ENCODE measurements around the gene FAM180A.

The FAM180A gene

GRCh38 chr7:135716677-135717238 is 31.9 kb downstream of the FAM180A start:
- Histone ChIP-seq H3K4me3 (no peak overlapping the region), H3K9ac (no peak overlapping the region), H3K27me3 (no peaks in the 10 kb centered on the region), H3K27ac (no peak overlapping the region), H3K36me3 (no peaks in the 10 kb centered on the region), H4K20me1 (no peaks in the 10 kb centered on the region), H3K4me2 (no peak overlapping the region), H3K9me3 (no peaks in the 10 kb centered on the region), H3K4me1 (no peaks in the 10 kb centered on the region)
- no peak for TF ChIP-seq Cebpa-rat (IDR thresholded peaks at IDR 0.05)

DNA sequence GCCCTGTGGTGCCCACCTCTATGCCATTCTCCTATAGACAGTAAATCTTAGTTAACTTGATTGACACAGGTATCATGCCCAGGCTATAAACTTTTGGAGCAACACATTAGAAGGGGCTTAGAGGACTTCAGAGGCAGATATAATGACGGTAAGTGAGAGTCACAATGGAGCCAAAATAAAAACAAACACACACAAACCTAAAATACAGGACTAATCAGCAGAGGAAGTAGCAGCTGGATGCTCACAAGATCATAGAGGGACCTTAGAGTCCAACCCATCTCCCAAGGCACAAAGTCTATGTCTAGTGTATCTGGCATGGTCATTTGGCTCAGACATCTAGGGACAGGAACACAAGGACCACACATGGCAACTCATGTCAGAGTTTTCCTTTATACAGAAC is 32.9 kb downstream of the FAM180A start:
- no peak for TF ChIP-seq Cebpa-rat (IDR thresholded peaks at IDR 0.05)
- H3K27me3 ChIP-seq, result no peaks in the 10 kb centered on the region
- no peak overlapping the region for H3K9ac ChIP-seq
- H3K9me3 ChIP-seq, result no peaks in the 10 kb centered on the region
- H3K27ac ChIP-seq, result no peak overlapping the region
- H4K20me1 ChIP-seq, result no peaks in the 10 kb centered on the region
- no peaks in the 10 kb centered on the region for H3K36me3 ChIP-seq
- no peak overlapping the region for H3K4me2 ChIP-seq
- no peaks in the 10 kb centered on the region for H3K4me1 ChIP-seq
- no peak overlapping the region for H3K4me3 ChIP-seq

- Histone ChIP-seq H3K9ac (no peak overlapping the region), H3K27ac (no peak overlapping the region), H3K9me3 (no peaks in the 10 kb centered on the region), H3K27me3 (no peaks in the 10 kb centered on the region), H3K36me3 (no peaks in the 10 kb centered on the region), H4K20me1 (no peaks in the 10 kb centered on the region), H3K4me2 (no peak overlapping the region), H3K4me3 (no peak overlapping the region), H3K4me1 (no peaks in the 10 kb centered on the region)
- TF ChIP-seq Cebpa-rat (IDR thresholded peaks at IDR 0.05), result no peak
Observed at GRCh38 chr7:135715055-135715522, 33.5 kb downstream of the FAM180A start.

DNA sequence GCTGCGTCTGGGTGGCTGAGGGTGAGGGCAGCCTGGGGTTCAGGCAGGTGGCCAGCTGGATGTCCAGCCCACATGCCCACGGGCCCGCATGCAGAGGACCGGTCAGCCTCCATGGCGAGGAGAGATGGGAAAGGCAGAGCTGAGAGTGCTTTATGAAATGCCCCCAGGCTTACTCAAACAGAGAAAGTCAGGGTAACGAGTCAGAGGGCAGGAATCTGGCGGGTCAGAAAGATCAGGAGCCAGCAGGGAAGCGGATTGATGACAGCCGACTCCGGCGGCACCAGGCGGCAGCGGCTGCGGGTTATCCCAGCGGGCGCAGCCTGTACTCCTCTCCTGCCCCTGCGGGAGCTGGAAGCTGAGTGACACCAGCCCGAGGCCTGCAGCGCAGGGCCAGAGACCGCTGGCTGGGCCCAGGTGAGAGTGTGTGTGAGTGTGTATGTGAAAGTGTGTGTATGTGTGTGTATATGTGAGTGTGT is 34.0 kb downstream of the FAM180A start:
- no peaks in the 10 kb centered on the region for H3K36me3 ChIP-seq
- H4K20me1 ChIP-seq, result no peaks in the 10 kb centered on the region
- TF ChIP-seq Cebpa-rat (IDR thresholded peaks at IDR 0.05), result no peak
- no peaks in the 10 kb centered on the region for H3K27me3 ChIP-seq
- H3K4me1 ChIP-seq, result no peaks in the 10 kb centered on the region
- H3K9ac ChIP-seq, result no peak overlapping the region
- H3K9me3 ChIP-seq, result no peaks in the 10 kb centered on the region
- no peak overlapping the region for H3K27ac ChIP-seq
- H3K4me3 ChIP-seq, result no peak overlapping the region
- no peak overlapping the region for H3K4me2 ChIP-seq

DNA sequence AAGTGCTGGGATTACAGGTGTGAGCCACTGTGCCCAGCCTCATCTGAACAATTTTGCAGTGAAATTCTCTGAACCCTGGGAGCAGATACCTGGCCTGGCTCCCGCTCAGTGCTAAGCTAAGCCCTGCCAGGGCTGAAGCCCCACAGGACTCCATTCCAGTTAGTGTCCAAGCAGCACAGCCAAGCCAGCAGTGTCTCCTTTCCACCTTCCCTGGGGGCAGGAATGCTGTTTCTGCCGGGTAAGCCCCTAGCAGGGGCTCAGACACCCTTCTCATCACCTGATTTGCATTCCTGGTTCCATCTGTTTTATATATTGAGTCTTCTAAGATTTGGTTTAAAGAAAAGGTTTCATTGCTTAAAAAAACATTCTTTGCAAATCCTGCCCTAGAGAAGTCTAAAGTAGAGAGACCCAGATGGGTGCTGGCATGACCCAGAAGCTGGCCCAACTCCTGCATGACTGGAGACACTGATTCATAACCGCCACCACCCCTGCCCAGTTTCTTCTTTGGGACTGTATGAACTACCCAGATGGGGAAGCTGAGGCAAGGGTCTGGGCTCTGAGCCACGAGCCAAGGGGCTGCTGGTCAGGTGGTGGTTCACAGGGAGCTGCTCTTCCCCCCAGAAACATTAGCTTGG is 34.7 kb downstream of the FAM180A start:
- no peak for TF ChIP-seq Cebpa-rat (IDR thresholded peaks at IDR 0.05)
- no peaks in the 10 kb centered on the region for H3K9me3 ChIP-seq
- no peak overlapping the region for H3K9ac ChIP-seq

DNA sequence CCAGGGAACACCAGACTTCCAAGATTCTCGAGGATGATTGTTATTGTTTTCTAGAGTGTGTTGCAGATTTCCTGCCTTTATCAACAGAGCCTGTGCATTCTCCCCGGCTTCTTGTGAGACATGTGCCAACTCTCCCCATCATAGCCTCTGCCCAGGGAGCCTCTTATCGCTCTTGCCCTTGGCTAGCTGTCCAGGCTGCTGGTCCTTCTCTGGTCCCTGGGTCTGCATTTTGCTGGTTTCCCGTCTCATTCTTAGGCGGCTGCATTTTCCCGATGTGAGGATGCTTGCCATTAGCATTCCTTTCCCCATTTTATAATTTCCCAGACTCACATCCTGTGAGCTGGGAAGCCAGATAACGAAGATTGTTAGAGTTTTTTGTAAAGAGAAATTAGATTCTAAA is 35.8 kb downstream of the FAM180A start:
- no peaks in the 10 kb centered on the region for H3K9me3 ChIP-seq
- no peaks in the 10 kb centered on the region for H3K27me3 ChIP-seq
- H3K4me3 ChIP-seq, result no peak overlapping the region
- TF ChIP-seq Cebpa-rat (IDR thresholded peaks at IDR 0.05), result no peak
- no peaks in the 10 kb centered on the region for H4K20me1 ChIP-seq
- no peak overlapping the region for H3K4me2 ChIP-seq
- no peaks in the 10 kb centered on the region for H3K36me3 ChIP-seq
- no peak overlapping the region for H3K27ac ChIP-seq
- no peak overlapping the region for H3K9ac ChIP-seq
- H3K4me1 ChIP-seq, result no peaks in the 10 kb centered on the region

More for the DNA sequence above, 34.7 kb downstream of the FAM180A start:
- Histone ChIP-seq H3K36me3 (no peaks in the 10 kb centered on the region), H3K4me3 (no peak overlapping the region), H3K27me3 (no peaks in the 10 kb centered on the region), H4K20me1 (no peaks in the 10 kb centered on the region), H3K27ac (no peak overlapping the region), H3K4me2 (no peak overlapping the region), H3K4me1 (no peaks in the 10 kb centered on the region)

DNA sequence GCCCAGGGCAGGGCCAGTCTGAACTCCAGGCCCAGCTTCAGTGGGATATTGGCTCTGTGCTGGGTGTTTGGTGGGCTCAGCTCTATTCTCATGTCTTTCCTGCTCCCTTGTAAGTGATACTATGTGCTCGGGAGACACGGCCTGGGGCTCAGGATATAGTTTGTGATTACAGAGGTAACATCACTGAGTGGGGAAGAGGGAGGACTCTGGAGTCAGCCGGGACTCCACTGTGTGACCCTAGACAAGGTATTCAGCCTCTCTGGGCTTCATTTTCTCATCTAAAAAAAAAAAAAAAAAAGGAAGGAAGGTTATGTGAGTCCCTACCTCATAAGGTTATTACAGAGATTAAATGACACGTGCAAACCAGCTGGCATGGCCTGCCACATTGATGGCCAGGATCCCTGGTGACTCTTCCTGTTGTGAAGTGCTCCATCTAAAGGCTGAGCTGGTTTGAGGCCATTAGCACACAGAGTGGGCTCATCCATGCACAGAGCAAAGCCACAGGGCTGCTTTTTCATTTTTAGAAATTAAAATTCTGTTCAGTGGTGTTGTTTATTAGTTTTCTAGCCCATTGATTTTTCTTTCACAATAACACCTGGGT is 36.3 kb downstream of the FAM180A start:
- Histone ChIP-seq H3K27ac (no peak overlapping the region), H3K9ac (no peak overlapping the region), H3K36me3 (no peaks in the 10 kb centered on the region), H4K20me1 (no peaks in the 10 kb centered on the region), H3K4me2 (no peak overlapping the region), H3K4me3 (no peak overlapping the region), H3K27me3 (no peaks in the 10 kb centered on the region), H3K9me3 (no peaks in the 10 kb centered on the region), H3K4me1 (no peaks in the 10 kb centered on the region)
- no peak for TF ChIP-seq Cebpa-rat (IDR thresholded peaks at IDR 0.05)

DNA sequence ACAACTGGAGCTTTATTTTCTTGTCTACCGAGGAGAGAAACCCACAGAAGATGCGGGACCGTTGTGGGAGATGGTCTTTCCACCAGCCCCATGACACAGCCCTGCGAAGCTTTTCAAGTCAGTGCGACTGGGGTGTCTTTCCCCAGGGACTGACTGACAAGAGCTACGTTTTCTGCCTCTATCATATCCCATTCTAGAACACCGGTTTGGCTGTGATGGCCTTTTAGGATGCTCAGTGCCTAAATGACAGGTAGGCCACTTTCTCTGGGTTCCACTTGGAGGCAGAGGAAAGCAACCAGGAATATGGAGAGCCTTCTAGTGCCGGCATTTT is 37.5 kb downstream of the FAM180A start:
- Histone ChIP-seq H3K27ac (no peak overlapping the region), H3K4me3 (no peak overlapping the region), H3K4me2 (no peak overlapping the region), H3K4me1 (no peaks in the 10 kb centered on the region), H3K36me3 (no peaks in the 10 kb centered on the region), H4K20me1 (no peaks in the 10 kb centered on the region), H3K9me3 (no peaks in the 10 kb centered on the region), H3K9ac (no peak overlapping the region), H3K27me3 (no peaks in the 10 kb centered on the region)
- TF ChIP-seq Cebpa-rat (IDR thresholded peaks at IDR 0.05), result no peak

DNA sequence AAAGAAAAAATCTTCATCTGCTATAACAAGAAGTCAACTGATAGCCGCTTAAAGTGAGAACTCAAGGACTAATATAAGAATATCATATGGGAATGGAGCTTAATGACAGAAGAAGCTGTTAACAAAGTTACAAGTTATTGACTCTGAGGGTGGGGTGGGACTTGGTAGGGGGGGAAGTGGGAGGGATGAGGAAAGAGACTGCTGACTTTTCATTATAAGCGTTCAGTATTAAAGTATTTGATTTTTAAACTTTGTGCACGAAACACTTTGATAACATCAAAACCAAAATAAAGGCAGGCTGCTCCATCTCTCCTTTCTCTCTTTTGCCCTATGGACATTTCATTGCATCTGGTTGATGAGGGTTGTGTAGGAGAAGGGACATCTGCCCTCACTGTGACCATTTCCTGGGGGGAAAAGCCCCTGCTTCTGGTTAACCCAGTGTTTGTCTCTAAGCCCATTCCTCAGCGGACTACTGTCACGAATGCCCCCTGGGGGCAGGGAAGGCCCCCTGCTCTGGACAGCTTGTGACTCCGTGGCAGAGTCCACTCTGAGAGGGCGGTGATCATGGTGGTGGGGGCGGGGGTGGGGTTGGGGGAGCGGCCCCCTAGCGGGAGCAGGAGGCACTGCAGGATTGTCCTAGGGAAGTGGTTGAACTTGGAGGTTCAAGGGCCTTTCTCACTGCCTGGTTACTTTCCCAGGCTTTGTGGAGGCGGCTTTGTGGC is 38.0 kb downstream of the FAM180A start:
- no peak overlapping the region for H3K4me2 ChIP-seq

DNA sequence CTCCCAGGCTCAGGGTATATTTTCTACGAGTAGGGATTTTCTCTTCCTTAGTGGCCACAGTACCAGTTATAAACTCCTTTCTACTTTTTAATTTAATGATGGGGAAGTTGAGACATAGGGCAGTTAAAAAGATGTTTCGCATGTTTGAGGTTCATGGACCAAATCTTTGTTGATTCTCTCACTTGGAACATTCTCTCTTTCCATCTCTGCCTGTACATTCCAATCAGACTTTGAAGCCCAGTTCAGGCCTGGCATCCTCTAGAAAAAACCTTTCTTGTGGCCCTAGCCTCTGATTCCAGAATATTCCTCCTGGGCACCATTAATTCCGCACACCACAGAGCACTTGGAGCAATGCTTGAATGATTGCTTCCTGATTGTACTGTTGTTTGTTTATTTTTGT is 39.1 kb downstream of the FAM180A start:
- H3K27me3 ChIP-seq, result no peaks in the 10 kb centered on the region
- H3K9me3 ChIP-seq, result no peaks in the 10 kb centered on the region
- H4K20me1 ChIP-seq, result no peaks in the 10 kb centered on the region
- H3K4me2 ChIP-seq, result no peak overlapping the region
- no peak overlapping the region for H3K9ac ChIP-seq
- no peaks in the 10 kb centered on the region for H3K36me3 ChIP-seq
- no peak overlapping the region for H3K27ac ChIP-seq
- no peak for TF ChIP-seq Cebpa-rat (IDR thresholded peaks at IDR 0.05)
- H3K4me3 ChIP-seq, result no peak overlapping the region
- H3K4me1 ChIP-seq, result no peaks in the 10 kb centered on the region

More for the DNA sequence above, 38.0 kb downstream of the FAM180A start:
- no peak for TF ChIP-seq Cebpa-rat (IDR thresholded peaks at IDR 0.05)
- no peak overlapping the region for H3K9ac ChIP-seq
- no peaks in the 10 kb centered on the region for H4K20me1 ChIP-seq
- no peaks in the 10 kb centered on the region for H3K27me3 ChIP-seq
- H3K36me3 ChIP-seq, result no peaks in the 10 kb centered on the region
- no peak overlapping the region for H3K27ac ChIP-seq
- H3K4me3 ChIP-seq, result no peak overlapping the region
- H3K9me3 ChIP-seq, result no peaks in the 10 kb centered on the region
- H3K4me1 ChIP-seq, result no peaks in the 10 kb centered on the region
